Measurements from ENCODE around the gene MRPL58.

DNA sequence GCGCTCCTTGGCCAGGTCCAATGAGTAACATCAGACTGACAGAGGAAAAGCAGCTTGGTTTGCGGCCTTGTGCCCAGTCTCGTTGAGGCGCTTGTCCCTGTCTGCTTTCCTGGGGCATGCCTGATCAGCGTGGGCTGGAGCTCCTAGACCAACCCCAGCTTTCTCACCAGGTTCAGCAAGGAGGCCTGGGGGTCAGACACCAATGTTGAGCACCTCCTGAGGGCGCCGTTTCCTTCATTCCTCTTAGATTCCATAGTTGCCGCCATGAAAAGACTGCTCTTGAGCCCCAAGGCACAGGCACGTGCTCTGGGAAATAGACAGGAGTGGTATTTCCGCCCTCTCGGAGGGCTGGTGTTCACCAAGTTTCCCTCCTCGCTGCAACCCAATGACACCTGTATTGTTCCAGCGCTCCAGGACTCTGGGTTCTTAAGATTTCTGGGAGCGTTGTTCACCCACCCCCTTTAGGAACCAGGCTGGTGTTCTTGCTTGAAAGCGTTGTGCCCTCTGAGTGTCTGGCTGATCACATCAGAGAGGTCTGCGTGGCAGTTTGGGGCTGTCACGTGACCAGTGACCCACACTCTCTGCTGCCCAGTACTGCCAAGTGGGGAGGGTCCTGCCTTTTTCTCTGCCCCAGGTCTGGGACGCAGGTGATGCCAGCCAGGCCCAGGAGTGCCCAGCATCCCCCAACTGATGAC is 52.5 kb downstream of the MRPL58 start:
- TF ChIP-seq, protein P1, sequence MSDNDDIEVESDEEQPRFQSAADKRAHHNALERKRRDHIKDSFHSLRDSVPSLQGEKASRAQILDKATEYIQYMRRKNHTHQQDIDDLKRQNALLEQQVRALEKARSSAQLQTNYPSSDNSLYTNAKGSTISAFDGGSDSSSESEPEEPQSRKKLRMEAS (CRISPR knock-in tag; IDR thresholded peaks at IDR 0.05) = no peak
- TF ChIP-seq ZNF121 (CRISPR knock-in tag; IDR thresholded peaks at IDR 0.05) (no peak), ZNF423 (CRISPR knock-in tag; IDR thresholded peaks at IDR 0.05) (no peak), JUN (CRISPR knock-in tag; IDR thresholded peaks at IDR 0.05) (no peak), SMAD3 (CRISPR knock-in tag; IDR thresholded peaks at IDR 0.05; ENCODE audit: borderline replicate concordance) (no peak), ZBTB21 (CRISPR knock-in tag; IDR thresholded peaks at IDR 0.05; ENCODE audit: borderline replicate concordance) (no peak)
- TF ChIP-seq, protein P2, sequence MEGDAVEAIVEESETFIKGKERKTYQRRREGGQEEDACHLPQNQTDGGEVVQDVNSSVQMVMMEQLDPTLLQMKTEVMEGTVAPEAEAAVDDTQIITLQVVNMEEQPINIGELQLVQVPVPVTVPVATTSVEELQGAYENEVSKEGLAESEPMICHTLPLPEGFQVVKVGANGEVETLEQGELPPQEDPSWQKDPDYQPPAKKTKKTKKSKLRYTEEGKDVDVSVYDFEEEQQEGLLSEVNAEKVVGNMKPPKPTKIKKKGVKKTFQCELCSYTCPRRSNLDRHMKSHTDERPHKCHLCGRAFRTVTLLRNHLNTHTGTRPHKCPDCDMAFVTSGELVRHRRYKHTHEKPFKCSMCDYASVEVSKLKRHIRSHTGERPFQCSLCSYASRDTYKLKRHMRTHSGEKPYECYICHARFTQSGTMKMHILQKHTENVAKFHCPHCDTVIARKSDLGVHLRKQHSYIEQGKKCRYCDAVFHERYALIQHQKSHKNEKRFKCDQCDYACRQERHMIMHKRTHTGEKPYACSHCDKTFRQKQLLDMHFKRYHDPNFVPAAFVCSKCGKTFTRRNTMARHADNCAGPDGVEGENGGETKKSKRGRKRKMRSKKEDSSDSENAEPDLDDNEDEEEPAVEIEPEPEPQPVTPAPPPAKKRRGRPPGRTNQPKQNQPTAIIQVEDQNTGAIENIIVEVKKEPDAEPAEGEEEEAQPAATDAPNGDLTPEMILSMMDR (IDR thresholded peaks at IDR 0.05) = no peak
- TF ChIP-seq, protein P3, sequence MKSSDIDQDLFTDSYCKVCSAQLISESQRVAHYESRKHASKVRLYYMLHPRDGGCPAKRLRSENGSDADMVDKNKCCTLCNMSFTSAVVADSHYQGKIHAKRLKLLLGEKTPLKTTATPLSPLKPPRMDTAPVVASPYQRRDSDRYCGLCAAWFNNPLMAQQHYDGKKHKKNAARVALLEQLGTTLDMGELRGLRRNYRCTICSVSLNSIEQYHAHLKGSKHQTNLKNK (CRISPR knock-in tag; IDR thresholded peaks at IDR 0.05) = no peak
- TF ChIP-seq, protein P4, sequence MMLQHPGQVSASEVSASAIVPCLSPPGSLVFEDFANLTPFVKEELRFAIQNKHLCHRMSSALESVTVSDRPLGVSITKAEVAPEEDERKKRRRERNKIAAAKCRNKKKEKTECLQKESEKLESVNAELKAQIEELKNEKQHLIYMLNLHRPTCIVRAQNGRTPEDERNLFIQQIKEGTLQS (CRISPR knock-in tag; conservative IDR thresholded peaks at IDR 0.05) = no peak
- TF ChIP-seq, protein P5, sequence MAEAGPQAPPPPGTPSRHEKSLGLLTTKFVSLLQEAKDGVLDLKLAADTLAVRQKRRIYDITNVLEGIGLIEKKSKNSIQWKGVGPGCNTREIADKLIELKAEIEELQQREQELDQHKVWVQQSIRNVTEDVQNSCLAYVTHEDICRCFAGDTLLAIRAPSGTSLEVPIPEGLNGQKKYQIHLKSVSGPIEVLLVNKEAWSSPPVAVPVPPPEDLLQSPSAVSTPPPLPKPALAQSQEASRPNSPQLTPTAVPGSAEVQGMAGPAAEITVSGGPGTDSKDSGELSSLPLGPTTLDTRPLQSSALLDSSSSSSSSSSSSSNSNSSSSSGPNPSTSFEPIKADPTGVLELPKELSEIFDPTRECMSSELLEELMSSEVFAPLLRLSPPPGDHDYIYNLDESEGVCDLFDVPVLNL (CRISPR knock-in tag; IDR thresholded peaks at IDR 0.05; ENCODE audit: borderline replicate concordance, low read depth) = no peak
- TF ChIP-seq, protein P6, sequence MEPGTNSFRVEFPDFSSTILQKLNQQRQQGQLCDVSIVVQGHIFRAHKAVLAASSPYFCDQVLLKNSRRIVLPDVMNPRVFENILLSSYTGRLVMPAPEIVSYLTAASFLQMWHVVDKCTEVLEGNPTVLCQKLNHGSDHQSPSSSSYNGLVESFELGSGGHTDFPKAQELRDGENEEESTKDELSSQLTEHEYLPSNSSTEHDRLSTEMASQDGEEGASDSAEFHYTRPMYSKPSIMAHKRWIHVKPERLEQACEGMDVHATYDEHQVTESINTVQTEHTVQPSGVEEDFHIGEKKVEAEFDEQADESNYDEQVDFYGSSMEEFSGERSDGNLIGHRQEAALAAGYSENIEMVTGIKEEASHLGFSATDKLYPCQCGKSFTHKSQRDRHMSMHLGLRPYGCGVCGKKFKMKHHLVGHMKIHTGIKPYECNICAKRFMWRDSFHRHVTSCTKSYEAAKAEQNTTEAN (CRISPR knock-in tag; IDR thresholded peaks at IDR 0.05) = no peak
- TF ChIP-seq, protein P7, sequence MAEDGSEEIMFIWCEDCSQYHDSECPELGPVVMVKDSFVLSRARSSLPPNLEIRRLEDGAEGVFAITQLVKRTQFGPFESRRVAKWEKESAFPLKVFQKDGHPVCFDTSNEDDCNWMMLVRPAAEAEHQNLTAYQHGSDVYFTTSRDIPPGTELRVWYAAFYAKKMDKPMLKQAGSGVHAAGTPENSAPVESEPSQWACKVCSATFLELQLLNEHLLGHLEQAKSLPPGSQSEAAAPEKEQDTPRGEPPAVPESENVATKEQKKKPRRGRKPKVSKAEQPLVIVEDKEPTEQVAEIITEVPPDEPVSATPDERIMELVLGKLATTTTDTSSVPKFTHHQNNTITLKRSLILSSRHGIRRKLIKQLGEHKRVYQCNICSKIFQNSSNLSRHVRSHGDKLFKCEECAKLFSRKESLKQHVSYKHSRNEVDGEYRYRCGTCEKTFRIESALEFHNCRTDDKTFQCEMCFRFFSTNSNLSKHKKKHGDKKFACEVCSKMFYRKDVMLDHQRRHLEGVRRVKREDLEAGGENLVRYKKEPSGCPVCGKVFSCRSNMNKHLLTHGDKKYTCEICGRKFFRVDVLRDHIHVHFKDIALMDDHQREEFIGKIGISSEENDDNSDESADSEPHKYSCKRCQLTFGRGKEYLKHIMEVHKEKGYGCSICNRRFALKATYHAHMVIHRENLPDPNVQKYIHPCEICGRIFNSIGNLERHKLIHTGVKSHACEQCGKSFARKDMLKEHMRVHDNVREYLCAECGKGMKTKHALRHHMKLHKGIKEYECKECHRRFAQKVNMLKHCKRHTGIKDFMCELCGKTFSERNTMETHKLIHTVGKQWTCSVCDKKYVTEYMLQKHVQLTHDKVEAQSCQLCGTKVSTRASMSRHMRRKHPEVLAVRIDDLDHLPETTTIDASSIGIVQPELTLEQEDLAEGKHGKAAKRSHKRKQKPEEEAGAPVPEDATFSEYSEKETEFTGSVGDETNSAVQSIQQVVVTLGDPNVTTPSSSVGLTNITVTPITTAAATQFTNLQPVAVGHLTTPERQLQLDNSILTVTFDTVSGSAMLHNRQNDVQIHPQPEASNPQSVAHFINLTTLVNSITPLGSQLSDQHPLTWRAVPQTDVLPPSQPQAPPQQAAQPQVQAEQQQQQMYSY (CRISPR knock-in tag; IDR thresholded peaks at IDR 0.05) = no peak

Data from WTC11 (cell line).